Measurements from ENCODE around the gene TBKBP1. TPM values are rescaled to one million over a fixed set of nuclear protein-coding genes. Genes with fewer than 3 reads are reported as not detected.

TBKBP1 gene
- total RNA-seq: 12.8 and 15.0 TPM in 2 replicates

DNA sequence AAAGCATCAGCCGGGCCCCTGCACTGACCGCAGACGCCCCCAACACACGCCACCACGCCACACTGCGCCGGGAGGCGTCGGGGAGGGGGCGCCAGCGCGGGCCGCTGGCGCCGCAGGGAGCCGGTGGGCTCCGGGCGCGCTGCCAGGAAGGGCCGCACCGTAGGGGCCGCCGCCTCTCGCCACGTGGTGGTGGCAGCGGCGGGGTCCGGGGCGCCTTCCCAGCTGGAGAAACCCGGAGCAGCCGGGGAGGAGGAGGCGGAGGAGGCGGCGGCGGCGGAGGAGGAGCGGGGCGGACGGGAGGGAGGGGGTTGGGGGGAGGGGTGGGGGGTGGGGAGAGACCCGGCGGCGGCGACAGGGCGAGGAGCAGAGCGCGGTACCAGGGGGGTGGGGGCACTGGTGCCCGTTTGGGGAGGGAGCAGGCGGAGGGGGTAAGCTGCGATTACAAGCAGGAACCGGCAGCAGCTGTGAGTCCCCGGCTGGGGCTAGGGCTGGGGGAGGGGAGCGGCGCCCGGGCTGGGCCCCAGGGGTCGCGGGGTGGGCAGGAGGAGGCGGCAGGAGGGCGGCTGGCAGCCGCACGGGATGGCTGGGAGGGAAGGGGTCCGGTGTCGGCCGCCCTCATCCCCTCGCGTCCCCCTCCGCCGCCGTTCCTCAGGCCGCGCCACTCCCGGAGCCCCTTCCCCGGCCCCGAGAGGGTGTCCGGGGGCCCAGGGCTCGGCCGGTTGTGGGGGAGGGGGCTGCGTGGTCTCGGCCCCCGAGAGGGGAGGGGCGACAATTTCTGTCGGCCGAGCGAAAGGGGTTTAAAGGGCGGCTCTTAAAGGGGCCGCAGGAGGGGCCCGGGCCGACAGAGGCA is at the start of gene TBKBP1:
TSS of gene TBKBP1 (plus strand) at position 431 of the 850 bp plus-strand sequence. CDS start 1,952 bp downstream, outside the sequence.

GRCh38 chr17:47649153-47649971 is 44.6 kb upstream of the TBKBP1 start, which contains the start of gene KPNB1:
KPNB1 (plus strand) TSS chr17:47649919; CDS start chr17:47650245, 326 bp downstream.

GRCh38 chr17:47733047-47733673 is 39.2 kb downstream of the TBKBP1 start, which contains the start of gene TBX21:
TBX21 (plus strand) TSS chr17:47733236; CDS start chr17:47733455, 219 bp downstream.

Other genes starting within 250 kb of the TBKBP1 start
- 60.5 and 204 TPM in 2 replicates for gene NPEPPS, start 163.1 kb upstream of the TBKBP1 start, total RNA-seq
- gene KPNB1, start 44.2 kb upstream of the TBKBP1 start, total RNA-seq: 183 and 321 TPM in 2 replicates
- gene TBX21, start 39.1 kb downstream of the TBKBP1 start, total RNA-seq: under 0.01 TPM in 1 of 2 replicates, not detected in the other
- gene OSBPL7, start 127.6 kb downstream of the TBKBP1 start, total RNA-seq: 5.7 and 11.5 TPM in 2 replicates
- gene MRPL10, start 137.4 kb downstream of the TBKBP1 start, total RNA-seq: 12.5 and 12.8 TPM in 2 replicates
- 0.16 TPM in 1 of 2 replicates, not detected in the other for gene LRRC46, start 137.5 kb downstream of the TBKBP1 start, total RNA-seq
- gene SCRN2, start 147.1 kb downstream of the TBKBP1 start, total RNA-seq: 33.5 and 44.7 TPM in 2 replicates
- gene SP6, start 157.0 kb downstream of the TBKBP1 start, total RNA-seq: 0.49 and 5.1 TPM in 2 replicates
- 0.65 and 2.3 TPM in 2 replicates for gene SP2, start 202.1 kb downstream of the TBKBP1 start, total RNA-seq
- gene PNPO, start 247.4 kb downstream of the TBKBP1 start, total RNA-seq: 14.4 and 19.7 TPM in 2 replicates